D721Med (cell line): Measurements from ENCODE around the gene FAF1.

Experiments
- DNase-seq: peaks from one replicate; pipeline ENCODE4 v3.0.0; 2011; ENCODE audit warnings: low spot score; ENCODE audit not compliant: insufficient read length
- FAIRE-seq: peaks from 2 replicates; lab custom pipeline; 2011; peaks lifted over from hg19 to GRCh38; lab: Jason Lieb, UNC
- TF ChIP-seq, protein P1 (sequence below): IDR thresholded peaks from 2 replicates; pipeline ENCODE4 v1.5.1; 2012; ENCODE audit warnings: mild to moderate bottlenecking, control low read depth; ENCODE audit not compliant: insufficient read depth; ENCODE audit errors: missing control alignments

The FAF1 gene

GRCh38 chr1:50427818-50428779 lies 532.0 kb downstream of the FAF1 start:
- no peak for DNase-seq
- TF ChIP-seq, protein P1, sequence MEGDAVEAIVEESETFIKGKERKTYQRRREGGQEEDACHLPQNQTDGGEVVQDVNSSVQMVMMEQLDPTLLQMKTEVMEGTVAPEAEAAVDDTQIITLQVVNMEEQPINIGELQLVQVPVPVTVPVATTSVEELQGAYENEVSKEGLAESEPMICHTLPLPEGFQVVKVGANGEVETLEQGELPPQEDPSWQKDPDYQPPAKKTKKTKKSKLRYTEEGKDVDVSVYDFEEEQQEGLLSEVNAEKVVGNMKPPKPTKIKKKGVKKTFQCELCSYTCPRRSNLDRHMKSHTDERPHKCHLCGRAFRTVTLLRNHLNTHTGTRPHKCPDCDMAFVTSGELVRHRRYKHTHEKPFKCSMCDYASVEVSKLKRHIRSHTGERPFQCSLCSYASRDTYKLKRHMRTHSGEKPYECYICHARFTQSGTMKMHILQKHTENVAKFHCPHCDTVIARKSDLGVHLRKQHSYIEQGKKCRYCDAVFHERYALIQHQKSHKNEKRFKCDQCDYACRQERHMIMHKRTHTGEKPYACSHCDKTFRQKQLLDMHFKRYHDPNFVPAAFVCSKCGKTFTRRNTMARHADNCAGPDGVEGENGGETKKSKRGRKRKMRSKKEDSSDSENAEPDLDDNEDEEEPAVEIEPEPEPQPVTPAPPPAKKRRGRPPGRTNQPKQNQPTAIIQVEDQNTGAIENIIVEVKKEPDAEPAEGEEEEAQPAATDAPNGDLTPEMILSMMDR = no peak
- no peak for FAIRE-seq

- TF ChIP-seq, protein P1 = no peak
- FAIRE-seq (no peak), DNase-seq (no peak)
Observed at GRCh38 chr1:50427086-50427817, 532.8 kb downstream of the FAF1 start.

DNA sequence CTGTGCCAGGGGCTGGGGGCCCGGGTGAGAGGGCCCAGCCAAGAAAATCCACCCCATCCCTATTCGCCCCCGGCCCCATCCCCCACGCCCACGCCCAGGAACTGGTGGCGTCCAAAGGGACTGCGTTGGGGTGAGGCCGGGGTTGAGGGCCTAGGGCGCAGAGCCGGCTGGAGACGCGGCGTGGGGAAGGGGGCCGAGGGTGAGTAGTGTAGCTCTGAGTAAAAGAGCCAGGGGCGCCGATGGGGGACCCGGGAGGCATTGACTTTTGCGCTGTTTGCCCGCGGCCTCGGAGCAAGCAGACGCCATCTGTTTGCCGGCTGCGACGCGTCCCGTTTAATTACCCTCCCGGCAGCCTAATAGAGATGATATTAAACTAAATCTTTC lies 533.4 kb downstream of the FAF1 start:
- no peak for DNase-seq
- TF ChIP-seq, protein P1 = no peak
- no peak for FAIRE-seq

- TF ChIP-seq, protein P1 = no peak
Observed at GRCh38 chr1:50426108-50426700, 533.9 kb downstream of the FAF1 start.

DNA sequence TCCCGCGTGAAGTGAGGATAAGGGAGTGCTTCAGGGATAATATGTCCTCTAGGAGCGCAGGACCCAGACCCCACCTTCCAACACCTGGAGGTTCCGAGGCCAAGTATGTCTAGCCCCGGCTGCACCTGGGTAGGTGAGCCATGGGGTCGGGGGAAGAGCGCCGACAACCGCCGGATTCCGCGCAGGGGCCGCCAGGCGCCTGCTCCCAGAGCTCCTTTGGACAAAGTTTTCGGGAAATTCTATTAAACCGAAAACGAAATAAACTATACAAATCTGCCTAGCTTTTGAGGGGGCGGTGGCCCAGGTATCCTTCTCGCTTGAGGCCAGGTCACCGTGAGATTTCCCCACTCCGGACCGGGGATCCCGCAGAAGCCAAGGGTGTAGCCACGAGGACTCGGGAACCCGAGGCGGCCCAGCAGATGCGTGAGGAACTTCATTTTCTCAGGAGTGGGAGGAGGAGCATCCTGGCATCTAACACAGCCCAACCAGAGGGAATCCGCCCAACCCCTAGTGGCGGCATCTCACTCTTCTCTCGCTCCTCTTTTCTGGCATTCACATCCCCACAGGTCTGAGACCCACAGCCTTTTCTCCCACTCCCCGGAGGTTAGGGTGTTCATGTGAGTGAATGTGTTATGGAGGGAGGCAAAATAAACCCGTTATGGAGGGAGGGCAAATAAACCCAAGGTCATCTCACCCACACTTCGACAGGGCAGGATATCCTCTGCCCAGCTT lies 534.5 kb downstream of the FAF1 start:
- TF ChIP-seq, protein P1 = no peak
- no peak for FAIRE-seq
- DNase-seq = no peak

More at GRCh38 chr1:50426108-50426700, 533.9 kb downstream of the FAF1 start:
- no peak for DNase-seq
- FAIRE-seq = no peak

DNA sequence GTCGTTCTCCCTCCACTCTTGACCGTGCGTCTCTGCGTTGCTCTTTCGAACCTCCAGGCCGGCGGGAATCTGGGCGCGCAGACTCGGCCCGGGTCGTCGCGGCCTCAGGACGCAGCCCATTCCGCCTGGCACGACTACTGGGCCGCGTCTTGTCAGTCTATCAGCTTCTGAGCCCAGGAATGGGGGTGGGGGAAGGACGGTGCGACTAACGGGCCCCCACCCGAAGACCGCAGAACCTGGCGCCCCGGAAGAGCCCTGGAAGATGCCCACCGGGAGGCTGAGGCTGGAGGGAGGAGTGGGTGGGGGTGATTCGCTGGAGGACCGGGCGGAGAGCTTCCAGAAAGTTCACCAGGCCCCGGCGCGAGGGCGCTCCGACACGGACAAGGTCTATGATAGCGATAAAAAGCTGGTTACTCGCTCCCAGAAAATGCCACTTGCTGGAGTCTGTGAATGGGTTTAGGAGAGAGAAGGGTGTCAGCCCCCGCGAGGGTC lies 535.1 kb downstream of the FAF1 start:
- TF ChIP-seq, protein P1 = no peak
- DNase-seq = no peak
- FAIRE-seq = no peak
